Activated CD4-positive, alpha-beta memory T cell treated with anti-CD3 and anti-CD28 coated beads for 36 hours (primary cell): ENCODE data around the gene ALAD. TPM values are rescaled to one million over a fixed set of nuclear protein-coding genes. Genes with fewer than 3 reads are reported as not detected.
A peak's percentile ranks its signal among the peaks of the same experiment; 100 is the strongest.
"Not testable (repeated sequence)": the region's sequence is repeated elsewhere in the genome, so short reads cannot be mapped to it uniquely, and the experiment has no call there.

ENCODE experiments used
- CTCF ChIA-PET: fragments of 350-600 bp; sonication (Branson Sonifier 250); formaldehyde crosslinking; loops from one replicate; lab custom pipeline; 2021; ENCODE audit warnings: antibody characterized with exemption, inconsistent platforms; lab: Charles Lee
- POLR2A ChIA-PET: fragments of 350-600 bp; sonication (Branson Sonifier 250); formaldehyde crosslinking; loops from one replicate; lab custom pipeline; 2021; ENCODE audit warnings: antibody characterized with exemption; lab: Charles Lee
- DNase-seq: peaks from one replicate; pipeline ENCODE4 v3.0.0-alpha.2; 2020
- H3K27ac Mint-ChIP-seq: one replicate; pipeline ENCODE4 v1.8.0; 2021; ENCODE audit warnings: mixed read lengths
- H3K27me3 Mint-ChIP-seq: one replicate; pipeline ENCODE4 v1.8.0; 2021; ENCODE audit warnings: mixed read lengths
- H3K36me3 Mint-ChIP-seq: one replicate; pipeline ENCODE4 v1.8.0; 2021; ENCODE audit warnings: mixed read lengths
- H3K4me1 Mint-ChIP-seq: one replicate; pipeline ENCODE4 v1.8.0; 2021; ENCODE audit warnings: low read depth, mixed read lengths
- H3K4me3 Mint-ChIP-seq: one replicate; pipeline ENCODE4 v1.8.0; 2021; ENCODE audit warnings: mild to moderate bottlenecking, mixed read lengths
- H3K9me3 Mint-ChIP-seq: one replicate; pipeline ENCODE4 v1.8.0; 2021; ENCODE audit warnings: mixed read lengths
- intact Hi-C: fragments of 100-400 bp; cut with micrococcal nuclease; formaldehyde crosslinking; loops from one replicate; pipeline ENCODE4 v1.15.1; 2023
- total RNA-seq, 2 experiments: library from RNA; stranded (reverse); gene quantifications; one replicate each; pipeline ENCODE4 v1.2.3, GENCODE V29; 2021

The ALAD gene
- total RNA-seq, 2 experiments from 2014 or later: 21.4 to 22.9 TPM

DNA sequence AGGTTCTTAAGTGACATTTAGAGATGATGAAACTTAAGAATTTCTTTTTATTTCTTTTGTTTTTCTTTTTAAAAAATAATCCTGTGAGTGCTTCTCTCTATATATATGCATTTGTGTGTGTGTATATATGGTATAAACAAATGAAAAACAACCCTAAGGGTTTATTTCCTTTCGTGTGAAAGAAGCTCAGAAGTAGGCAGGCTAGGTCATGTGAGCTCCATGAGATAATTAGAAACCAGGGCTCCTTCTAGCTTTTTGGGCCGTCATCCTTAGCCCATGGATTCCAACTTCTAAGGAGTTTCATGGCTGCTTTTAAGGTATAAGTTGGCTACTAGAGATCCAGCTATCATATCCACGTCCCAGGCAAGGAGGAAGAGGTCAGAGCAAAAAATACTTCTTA lies 20.6 kb upstream of the ALAD start:
- ChIA-PET POLR2A (no interaction called here), CTCF (interaction anchor here (1.0 to 2.2 kb wide), 3 partner anchors 90 to 236 kb away, joined by 3 to 12 read pairs (median 4); no protein-coding TSS in a partner anchor)
- Mint-ChIP-seq H3K4me1 (no peaks in the 10 kb centered on the region), H3K4me3 (no peak overlapping the region), H3K27me3 (peaks cover 6% of the 10 kb centered on the region), H3K27ac (no peak overlapping the region), H3K36me3 (no peaks in the 10 kb centered on the region), H3K9me3 (no peaks in the 10 kb centered on the region)
- DNase-seq: no peak
- intact Hi-C loops: no loop called here

DNA sequence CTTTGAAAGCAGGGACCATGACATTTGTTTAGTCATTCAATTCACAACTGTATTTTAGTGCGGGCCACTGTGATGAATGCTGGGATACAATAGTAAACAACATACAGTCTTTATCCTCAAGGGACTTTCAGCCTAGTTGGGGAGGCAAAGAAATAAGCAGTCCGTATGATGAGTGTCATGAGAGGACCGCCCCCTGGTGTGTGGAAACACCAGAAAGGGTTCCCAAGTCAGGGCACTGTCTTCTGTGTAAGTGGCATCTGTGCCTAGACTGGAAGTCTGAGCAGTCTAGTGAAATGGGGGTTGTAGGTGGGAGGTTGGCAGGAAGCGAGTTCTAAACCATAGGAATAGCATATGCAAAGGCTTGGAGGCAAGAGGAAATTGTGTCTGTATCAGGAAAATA lies 16.3 kb upstream of the ALAD start:
- Mint-ChIP-seq H3K4me1 (no peaks in the 10 kb centered on the region), H3K4me3 (no peak overlapping the region), H3K36me3 (no peaks in the 10 kb centered on the region), H3K27me3 (no peaks in the 10 kb centered on the region), H3K9me3 (no peaks in the 10 kb centered on the region), H3K27ac (no peak overlapping the region)
- intact Hi-C loops: no loop called here
- ChIA-PET POLR2A (no interaction called here), CTCF (interaction anchor here (1.3 kb wide), 1 partner anchor 238 kb away, joined by 4 read pairs; no protein-coding TSS in a partner anchor)
- no peak for DNase-seq

DNA sequence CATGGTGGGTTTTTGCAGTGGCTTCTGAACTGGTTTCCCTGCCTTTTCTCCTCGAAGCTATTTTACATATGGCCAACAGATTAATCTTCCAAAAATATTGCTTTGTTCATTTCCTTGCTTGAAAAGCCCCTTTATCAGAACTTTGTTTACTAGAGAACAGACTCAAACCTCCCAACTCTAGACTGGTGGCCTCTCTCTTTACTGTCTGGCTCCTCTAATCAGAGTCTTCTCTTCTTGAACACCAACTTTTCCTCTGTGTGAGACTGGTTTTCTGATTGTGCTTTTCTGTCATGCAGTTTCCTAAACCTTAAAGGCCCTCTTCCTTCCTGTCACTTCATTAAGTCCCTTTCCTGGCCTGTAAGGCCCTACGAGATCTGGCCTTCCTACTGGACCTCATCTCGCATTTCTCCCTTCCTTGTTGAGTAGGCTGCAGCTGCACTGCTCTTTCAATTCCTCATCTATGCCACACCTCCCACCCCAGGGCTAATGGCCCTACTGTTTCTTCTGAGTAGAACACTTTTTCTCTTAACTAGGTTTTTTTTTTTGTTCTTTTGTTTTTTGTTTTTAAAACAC lies 15.2 kb upstream of the ALAD start:
- intact Hi-C loops: no loop called here
- Mint-ChIP-seq H3K27me3 (no peaks in the 10 kb centered on the region), H3K4me3 (no peak overlapping the region), H3K4me1 (peaks cover 7% of the 10 kb centered on the region), H3K9me3 (no peaks in the 10 kb centered on the region), H3K36me3 (no peaks in the 10 kb centered on the region), H3K27ac (no peak overlapping the region)
- POLR2A ChIA-PET: no interaction called here
- no peak for DNase-seq
- CTCF ChIA-PET: interaction anchor here (1.3 kb wide), 1 partner anchor 239 kb away, joined by 4 read pairs; no protein-coding TSS in a partner anchor

DNA sequence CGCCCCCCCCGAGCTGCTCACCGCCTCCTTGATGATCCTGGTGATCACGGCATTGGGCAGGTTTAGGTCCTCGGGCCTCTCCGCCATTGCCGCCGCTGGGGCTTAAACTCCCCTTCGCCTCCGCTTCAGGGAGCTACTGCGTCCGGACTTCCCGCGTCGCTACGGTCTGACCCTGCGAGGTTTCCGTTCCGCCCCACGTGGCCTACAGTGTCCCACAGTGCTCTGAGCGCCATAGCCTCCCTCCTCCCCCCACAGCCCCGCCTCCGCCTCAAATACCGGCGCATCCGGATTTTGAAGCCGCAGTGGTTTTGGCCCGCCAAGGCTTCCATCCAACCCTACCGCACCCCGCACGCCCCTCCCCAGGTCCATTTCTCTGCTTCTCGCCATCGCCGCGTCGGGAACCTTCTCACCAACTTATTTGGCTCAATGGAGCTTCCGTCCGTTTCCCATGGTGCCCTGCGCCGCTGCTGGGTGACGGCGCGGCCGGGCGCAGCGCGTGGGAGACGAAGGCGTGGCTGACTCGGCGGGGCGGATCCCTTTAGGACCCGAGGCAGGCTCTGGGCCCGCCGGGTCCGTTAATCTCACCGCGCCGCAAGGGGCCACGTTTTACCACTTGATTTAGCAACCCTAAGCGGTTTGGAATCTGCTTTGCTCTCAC lies 9.3 kb upstream of the ALAD start, which contains the start of the genes C9orf43 and POLE3:
TSS of gene C9orf43 (plus strand) at position 541 of the 658 bp plus-strand sequence. CDS start 2,747 bp downstream, outside the sequence.
TSS of gene POLE3 (minus strand) at position 469 of the 658 bp plus-strand sequence. CDS start at position 87, 382 bp downstream.
- Mint-ChIP-seq H3K27ac (peak within 1 kb of the TSS; percentile 100), H3K4me1 (peaks cover 36% of the 10 kb centered on the region), H3K27me3 (no peaks in the 10 kb centered on the region), H3K4me3 (peak within 1 kb of the TSS; percentile 98), H3K9me3 (no peaks in the 10 kb centered on the region), H3K36me3 (peaks cover 32% of the 10 kb centered on the region)
- peak; percentile 97 for DNase-seq
- CTCF ChIA-PET: interaction anchor here (0.6 to 1.7 kb wide), 15 partner anchors 9 to 271 kb away, joined by 3 to 28 read pairs (median 4); partner anchors contain the start of genes ALAD, BSPRY, CDC26 and PRPF4
- intact Hi-C loops: loop anchor here (1.0 to 2.0 kb wide), 9 partner anchors 9 to 1374 kb away; partner anchors contain the start of genes ALAD, CDC26, FKBP15 and HDHD3
- POLR2A ChIA-PET: interaction anchor here (0.6 to 2.2 kb wide), 18 partner anchors 10 to 975 kb away, joined by 3 to 26 read pairs (median 4); partner anchors contain the start of genes ALAD, BSPRY, CDC26 and FKBP15

DNA sequence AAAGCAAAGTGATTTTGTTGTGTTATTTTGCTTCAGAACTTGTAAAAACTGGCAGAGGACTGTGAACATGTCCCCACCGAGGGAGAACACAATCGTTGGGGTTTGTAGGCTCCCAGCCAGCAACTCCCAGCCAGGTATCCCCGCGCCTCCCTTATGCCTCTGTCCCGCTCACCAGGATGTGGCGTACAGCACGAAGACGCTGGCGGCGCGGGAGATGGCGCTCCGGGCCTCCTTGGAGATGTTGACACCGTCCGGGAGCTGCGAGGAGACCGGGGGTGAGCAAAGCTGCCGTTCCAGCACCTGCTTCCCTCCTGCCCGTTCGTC lies 8.8 kb upstream of the ALAD start:
- no peak for DNase-seq
- Mint-ChIP-seq H3K4me1 (peaks cover 36% of the 10 kb centered on the region), H3K27ac (peak overlapping the region; percentile 100), H3K36me3 (peaks cover 32% of the 10 kb centered on the region), H3K27me3 (no peaks in the 10 kb centered on the region), H3K9me3 (no peaks in the 10 kb centered on the region), H3K4me3 (peak overlapping the region; percentile 98)
- ChIA-PET CTCF (interaction anchor here (0.6 to 1.6 kb wide), 12 partner anchors 9 to 272 kb away, joined by 3 to 28 read pairs (median 4); partner anchors contain the start of genes ALAD, BSPRY, CDC26 and PRPF4), POLR2A (interaction anchor here (0.6 to 2.2 kb wide), 18 partner anchors 9 to 976 kb away, joined by 3 to 26 read pairs (median 4); partner anchors contain the start of genes ALAD, BSPRY, CDC26 and FKBP15)
- intact Hi-C loops: loop anchor here (1.0 to 2.0 kb wide), 9 partner anchors 9 to 1373 kb away; partner anchors contain the start of genes ALAD, CDC26, FKBP15 and HDHD3

DNA sequence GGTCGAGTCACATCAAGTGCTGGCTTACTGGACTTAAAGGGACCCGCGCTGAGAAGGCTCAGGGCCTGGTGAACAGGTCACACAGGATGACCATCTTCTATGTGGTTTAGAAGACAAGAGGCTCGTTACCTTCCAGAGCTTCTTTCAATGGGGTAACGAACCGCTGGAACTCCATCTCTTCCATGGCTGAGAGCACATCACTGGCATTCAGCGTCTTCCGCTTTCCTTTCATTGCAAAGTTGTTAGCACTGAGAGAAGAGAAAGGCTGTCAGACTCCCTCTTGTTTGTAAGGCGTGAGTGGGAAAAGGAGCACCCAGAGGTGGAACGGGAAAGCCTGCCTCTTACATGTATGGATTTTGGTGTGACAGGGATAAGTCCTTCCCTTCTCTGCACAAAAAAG lies 8.4 kb upstream of the ALAD start:
- no peaks in the 10 kb centered on the region for H3K9me3 Mint-ChIP-seq
- peak overlapping the region; percentile 98 for H3K4me3 Mint-ChIP-seq
- peaks cover 32% of the 10 kb centered on the region for H3K36me3 Mint-ChIP-seq
- peaks cover 36% of the 10 kb centered on the region for H3K4me1 Mint-ChIP-seq
- ChIA-PET POLR2A (interaction anchor here (0.9 to 2.2 kb wide), 10 partner anchors 9 to 188 kb away, joined by 3 to 26 read pairs (median 9); partner anchors contain the start of genes ALAD, BSPRY, CDC26 and FKBP15), CTCF (interaction anchor here (0.6 to 1.6 kb wide), 9 partner anchors 8 to 272 kb away, joined by 3 to 28 read pairs (median 5); partner anchors contain the start of genes ALAD, BSPRY, CDC26 and HDHD3)
- peak overlapping the region; percentile 100 for H3K27ac Mint-ChIP-seq
- intact Hi-C loops: no loop called here
- H3K27me3 Mint-ChIP-seq: no peaks in the 10 kb centered on the region
- no peak for DNase-seq

DNA sequence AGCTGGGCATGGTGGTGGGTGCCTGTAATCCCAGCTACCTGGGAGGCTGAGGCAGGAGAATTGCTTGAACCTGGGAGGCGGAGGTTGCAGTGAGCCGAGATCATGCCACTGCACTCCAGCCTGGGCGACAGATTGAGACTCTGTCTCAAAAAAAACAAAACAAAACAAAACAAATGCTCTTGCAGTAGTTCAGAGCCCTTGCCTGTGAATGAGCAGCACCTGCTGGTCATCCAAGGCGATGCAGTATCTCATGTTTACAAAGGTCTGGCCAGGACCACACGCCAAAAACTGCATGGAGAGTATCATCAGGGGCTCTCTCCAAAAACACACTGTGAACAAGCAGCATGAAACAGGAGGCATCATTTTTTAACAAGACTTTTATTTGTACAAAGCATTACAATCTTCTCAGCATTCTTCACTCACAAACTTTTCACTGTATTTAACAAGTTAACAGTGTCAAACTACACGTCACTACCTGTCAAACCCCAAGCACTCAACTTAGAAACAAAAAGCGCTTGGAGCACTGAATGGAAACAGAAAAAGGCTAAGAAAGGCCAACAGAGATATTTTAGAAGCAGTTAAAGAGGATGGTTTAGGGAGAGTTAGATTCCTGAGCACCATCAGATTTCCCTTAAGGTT lies 5.9 kb upstream of the ALAD start:
- H3K27ac Mint-ChIP-seq: peak overlapping the region; percentile 64
- H3K9me3 Mint-ChIP-seq, H3K4me3 Mint-ChIP-seq, H3K27me3 Mint-ChIP-seq: not testable (repeated sequence)
- peaks cover 32% of the 10 kb centered on the region for H3K36me3 Mint-ChIP-seq
- peak; percentile 74 for DNase-seq
- ChIA-PET CTCF (interaction anchor here (0.5 to 4.7 kb wide), 8 partner anchors 14 to 251 kb away, joined by 3 to 34 read pairs (median 4); partner anchors contain the start of genes CDC26 and PRPF4), POLR2A (interaction anchor here (0.8 to 1.3 kb wide), 2 partner anchors 31 to 172 kb away, joined by 4 to 5 read pairs; no protein-coding TSS in a partner anchor)
- H3K4me1 Mint-ChIP-seq: peaks cover 34% of the 10 kb centered on the region
- intact Hi-C loops: loop anchor here (1.0 kb wide), 2 partner anchors 57 to 133 kb away; no protein-coding TSS in a partner anchor

DNA sequence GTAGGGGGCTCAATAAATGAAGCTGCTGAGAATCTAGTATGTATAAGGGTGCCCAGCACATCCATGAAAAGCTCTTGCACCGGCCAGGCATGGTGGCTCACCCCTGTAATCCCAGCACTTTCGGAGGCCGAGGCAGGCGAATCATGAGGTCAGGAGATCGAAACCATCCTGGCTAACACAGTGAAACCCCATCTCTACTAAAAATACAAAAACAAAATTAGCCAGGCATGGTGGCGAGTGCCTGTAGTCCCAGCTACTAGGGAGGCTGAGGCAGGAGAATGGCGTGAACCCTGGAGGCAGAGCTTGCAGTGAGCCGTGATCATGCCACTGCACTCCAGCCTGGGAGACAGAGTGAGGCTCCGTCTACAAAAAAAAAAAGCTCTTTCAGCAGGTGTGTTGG lies 5.3 kb upstream of the ALAD start:
- Mint-ChIP-seq H3K36me3 (peaks cover 32% of the 10 kb centered on the region), H3K4me1 (peaks cover 35% of the 10 kb centered on the region)
- CTCF ChIA-PET: interaction anchor here (0.5 to 4.7 kb wide), 6 partner anchors 14 to 252 kb away, joined by 3 to 34 read pairs (median 4); partner anchors contain the start of genes CDC26 and PRPF4
- H3K9me3 Mint-ChIP-seq, H3K27me3 Mint-ChIP-seq, H3K27ac Mint-ChIP-seq, intact Hi-C loops, H3K4me3 Mint-ChIP-seq, DNase-seq: not testable (repeated sequence)
- POLR2A ChIA-PET: interaction anchor here (0.8 to 1.3 kb wide), 2 partner anchors 31 to 173 kb away, joined by 4 to 5 read pairs; no protein-coding TSS in a partner anchor

DNA sequence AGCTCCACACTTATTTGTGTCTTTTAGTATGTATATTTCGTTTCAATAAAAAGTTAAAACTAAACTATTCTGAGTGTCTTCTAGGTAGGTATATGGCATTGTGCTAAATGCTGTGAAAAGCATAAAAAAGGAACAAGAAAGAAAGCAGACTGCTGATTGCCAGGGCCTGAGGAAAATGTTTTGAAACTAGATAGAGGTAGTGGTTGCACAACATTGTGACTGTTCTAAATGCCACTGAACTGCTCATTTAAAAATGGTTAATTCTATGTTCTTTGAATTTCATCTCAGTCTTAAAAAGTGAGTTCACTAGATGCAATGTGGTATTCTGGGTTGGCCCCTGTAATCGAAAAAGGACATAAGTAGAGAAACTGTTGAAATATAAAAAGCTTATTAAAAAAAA lies 2.6 kb upstream of the ALAD start:
- H3K4me3 Mint-ChIP-seq: no peak overlapping the region
- H3K27ac Mint-ChIP-seq: no peak overlapping the region
- H3K27me3 Mint-ChIP-seq: no peaks in the 10 kb centered on the region
- ChIA-PET POLR2A (interaction anchor here (0.9 to 2.2 kb wide), 2 partner anchors 27 to 129 kb away, joined by 3 to 5 read pairs; partner anchors contain the start of genes CDC26 and HDHD3), CTCF (interaction anchor here (0.7 to 6.7 kb wide), 4 partner anchors 42 to 253 kb away, joined by 3 to 81 read pairs (median 8); no protein-coding TSS in a partner anchor)
- no peaks in the 10 kb centered on the region for H3K9me3 Mint-ChIP-seq
- DNase-seq: no peak
- intact Hi-C loops: loop anchor here (5.0 kb wide), 1 partner anchor 251 kb away; the partner anchor contains the start of gene SLC31A2
- peaks cover 15% of the 10 kb centered on the region for H3K36me3 Mint-ChIP-seq
- H3K4me1 Mint-ChIP-seq: peaks cover 36% of the 10 kb centered on the region

DNA sequence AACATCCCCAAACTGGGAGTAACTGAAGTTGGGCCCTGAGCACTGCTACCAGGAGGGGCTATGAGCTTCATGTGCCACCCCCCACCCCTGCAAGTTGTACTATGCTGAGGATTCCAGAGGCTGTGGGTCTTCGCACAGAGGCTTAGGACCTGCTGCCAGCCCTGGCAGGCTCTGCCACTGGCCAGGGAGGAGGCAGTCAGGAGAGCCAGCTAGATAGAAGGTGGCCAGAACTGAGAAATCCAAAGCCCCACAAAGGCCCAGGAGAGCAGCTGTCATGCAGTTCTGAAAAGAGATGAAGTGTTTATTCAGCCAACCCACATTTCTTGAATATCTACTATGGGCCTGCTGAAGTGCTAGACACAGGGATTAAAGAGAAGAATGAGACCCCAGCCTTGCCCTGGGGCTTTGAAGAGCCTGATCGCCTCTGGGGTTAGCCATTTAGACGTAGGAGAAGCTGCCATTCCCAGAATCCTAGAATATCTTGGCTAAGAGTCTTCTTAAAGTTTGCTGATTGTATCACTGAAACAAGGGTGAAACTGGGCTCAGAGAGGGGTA lies 1.4 kb downstream of the ALAD start:
- Mint-ChIP-seq H3K4me1 (peaks cover 19% of the 10 kb centered on the region), H3K36me3 (no peaks in the 10 kb centered on the region), H3K27me3 (no peaks in the 10 kb centered on the region), H3K27ac (no peak overlapping the region), H3K4me3 (peak overlapping the region; percentile 66), H3K9me3 (no peaks in the 10 kb centered on the region)
- intact Hi-C loops: loop anchor here (2.0 to 5.0 kb wide), 2 partner anchors 179 to 247 kb away; partner anchors contain the start of genes FKBP15, SLC31A1 and SLC31A2
- ChIA-PET POLR2A (interaction anchor here (2.4 kb wide), 1 partner anchor 10 kb away, joined by 18 read pairs; the partner anchor contains the start of genes C9orf43 and POLE3), CTCF (interaction anchor here (0.8 to 6.7 kb wide), 6 partner anchors 13 to 257 kb away, joined by 3 to 81 read pairs (median 4); partner anchors contain the start of genes CDC26, HDHD3 and PRPF4)
- no peak for DNase-seq
